ENCODE data around the gene CCDC127. TPM values are rescaled to one million over a fixed set of nuclear protein-coding genes. Genes with fewer than 3 reads are reported as not detected.

The CCDC127 gene
- total and polyA plus RNA-seq, 2 experiments from 2014 or later, result 11.3 to 19.3 TPM

GRCh38 chr5:158807-159447 is 59.0 kb downstream of the CCDC127 start:
- no peak overlapping the region for H3K4me3 ChIP-seq
- H3K27me3 ChIP-seq, result no peaks in the 10 kb centered on the region
- H3K36me3 ChIP-seq, result peaks cover 3% of the 10 kb centered on the region
- no peaks in the 10 kb centered on the region for H3K4me1 ChIP-seq (ENCODE audit: low read depth)
- H3K9me3 ChIP-seq (ENCODE audit: low read depth), result no peaks in the 10 kb centered on the region
- DNase-seq (ENCODE audit: low read depth in 1 of 2, low spot score in 1 of 2), result no peak
- TF ChIP-seq, protein P1, sequence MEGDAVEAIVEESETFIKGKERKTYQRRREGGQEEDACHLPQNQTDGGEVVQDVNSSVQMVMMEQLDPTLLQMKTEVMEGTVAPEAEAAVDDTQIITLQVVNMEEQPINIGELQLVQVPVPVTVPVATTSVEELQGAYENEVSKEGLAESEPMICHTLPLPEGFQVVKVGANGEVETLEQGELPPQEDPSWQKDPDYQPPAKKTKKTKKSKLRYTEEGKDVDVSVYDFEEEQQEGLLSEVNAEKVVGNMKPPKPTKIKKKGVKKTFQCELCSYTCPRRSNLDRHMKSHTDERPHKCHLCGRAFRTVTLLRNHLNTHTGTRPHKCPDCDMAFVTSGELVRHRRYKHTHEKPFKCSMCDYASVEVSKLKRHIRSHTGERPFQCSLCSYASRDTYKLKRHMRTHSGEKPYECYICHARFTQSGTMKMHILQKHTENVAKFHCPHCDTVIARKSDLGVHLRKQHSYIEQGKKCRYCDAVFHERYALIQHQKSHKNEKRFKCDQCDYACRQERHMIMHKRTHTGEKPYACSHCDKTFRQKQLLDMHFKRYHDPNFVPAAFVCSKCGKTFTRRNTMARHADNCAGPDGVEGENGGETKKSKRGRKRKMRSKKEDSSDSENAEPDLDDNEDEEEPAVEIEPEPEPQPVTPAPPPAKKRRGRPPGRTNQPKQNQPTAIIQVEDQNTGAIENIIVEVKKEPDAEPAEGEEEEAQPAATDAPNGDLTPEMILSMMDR (IDR thresholded peaks at IDR 0.05; ENCODE audit: low read depth, low read length), result no peak
- H3K27ac ChIP-seq, result no peak overlapping the region

DNA sequence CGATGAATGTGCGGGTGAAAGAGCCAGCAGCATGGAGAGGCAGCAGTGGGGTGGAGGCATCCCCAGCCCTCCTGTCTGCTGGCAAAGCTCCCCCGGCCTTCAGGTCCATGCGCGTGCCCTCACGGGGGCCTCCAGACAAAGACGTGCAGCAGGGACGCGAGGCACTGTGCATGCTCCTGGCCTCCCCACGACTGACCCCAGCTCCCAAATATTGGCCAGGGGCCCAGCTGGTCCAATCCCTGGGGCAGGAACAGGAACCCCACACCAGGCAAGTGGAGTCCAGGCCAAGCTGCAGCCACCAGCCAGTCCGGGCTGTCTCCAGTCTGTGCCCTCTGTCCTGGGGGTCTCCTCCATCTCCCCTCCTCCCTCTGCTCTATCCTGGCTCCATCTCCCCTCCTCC is 60.2 kb downstream of the CCDC127 start:
- TF ChIP-seq, protein P1 (IDR thresholded peaks at IDR 0.05; ENCODE audit: low read depth, low read length), result no peak
- Histone ChIP-seq H3K4me1 (ENCODE audit: low read depth) (no peaks in the 10 kb centered on the region), H3K36me3 (peaks cover 3% of the 10 kb centered on the region), H3K9me3 (ENCODE audit: low read depth) (no peaks in the 10 kb centered on the region), H3K27ac (no peak overlapping the region), H3K4me3 (no peak overlapping the region), H3K27me3 (no peaks in the 10 kb centered on the region)
- no peak for DNase-seq (ENCODE audit: low read depth in 1 of 2, low spot score in 1 of 2)

GRCh38 chr5:157126-157715 is 60.7 kb downstream of the CCDC127 start:
- Histone ChIP-seq H3K27ac (no peak overlapping the region), H3K4me1 (ENCODE audit: low read depth) (no peaks in the 10 kb centered on the region), H3K27me3 (no peaks in the 10 kb centered on the region), H3K4me3 (no peak overlapping the region), H3K9me3 (ENCODE audit: low read depth) (no peaks in the 10 kb centered on the region), H3K36me3 (peaks cover 3% of the 10 kb centered on the region)
- DNase-seq (ENCODE audit: low read depth in 1 of 2, low spot score in 1 of 2), result no peak
- TF ChIP-seq, protein P1 (IDR thresholded peaks at IDR 0.05; ENCODE audit: low read depth, low read length), result no peak

DNA sequence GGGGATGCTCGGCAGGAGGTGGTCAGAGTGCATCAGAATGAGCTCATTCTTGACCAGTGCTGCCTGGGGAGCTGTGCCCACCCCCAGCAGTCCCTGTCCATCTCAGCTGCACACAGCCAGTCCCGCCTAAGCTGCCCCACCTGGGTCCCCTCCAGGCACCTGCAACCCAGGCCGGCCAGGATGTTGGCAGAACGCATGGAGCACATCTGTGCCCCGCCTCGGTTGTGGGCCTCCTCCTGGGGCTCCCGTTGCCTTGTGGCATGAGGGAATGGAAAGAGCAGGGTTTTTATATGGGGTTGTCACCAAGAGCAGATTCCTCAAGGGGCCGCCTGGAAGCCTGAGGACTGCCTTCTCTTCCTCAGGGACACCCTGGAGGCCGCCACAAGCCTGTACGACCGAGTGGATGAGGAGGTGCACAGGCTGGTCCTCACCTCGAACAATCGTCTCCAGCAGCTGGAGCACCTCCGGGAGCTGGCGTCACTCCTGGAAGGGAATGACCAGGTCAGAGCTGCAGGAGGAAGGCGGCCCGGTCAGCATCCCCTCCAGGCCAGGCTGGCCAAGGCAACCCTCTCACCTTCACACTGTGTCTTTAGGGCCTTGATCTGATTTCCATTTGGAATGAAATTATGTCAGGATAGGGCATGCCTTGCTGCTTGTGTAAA is 61.4 kb downstream of the CCDC127 start:
- Histone ChIP-seq H3K27me3 (no peaks in the 10 kb centered on the region), H3K36me3 (peaks cover 3% of the 10 kb centered on the region)
- TF ChIP-seq, protein P1 (IDR thresholded peaks at IDR 0.05; ENCODE audit: low read depth, low read length), result no peak

DNA sequence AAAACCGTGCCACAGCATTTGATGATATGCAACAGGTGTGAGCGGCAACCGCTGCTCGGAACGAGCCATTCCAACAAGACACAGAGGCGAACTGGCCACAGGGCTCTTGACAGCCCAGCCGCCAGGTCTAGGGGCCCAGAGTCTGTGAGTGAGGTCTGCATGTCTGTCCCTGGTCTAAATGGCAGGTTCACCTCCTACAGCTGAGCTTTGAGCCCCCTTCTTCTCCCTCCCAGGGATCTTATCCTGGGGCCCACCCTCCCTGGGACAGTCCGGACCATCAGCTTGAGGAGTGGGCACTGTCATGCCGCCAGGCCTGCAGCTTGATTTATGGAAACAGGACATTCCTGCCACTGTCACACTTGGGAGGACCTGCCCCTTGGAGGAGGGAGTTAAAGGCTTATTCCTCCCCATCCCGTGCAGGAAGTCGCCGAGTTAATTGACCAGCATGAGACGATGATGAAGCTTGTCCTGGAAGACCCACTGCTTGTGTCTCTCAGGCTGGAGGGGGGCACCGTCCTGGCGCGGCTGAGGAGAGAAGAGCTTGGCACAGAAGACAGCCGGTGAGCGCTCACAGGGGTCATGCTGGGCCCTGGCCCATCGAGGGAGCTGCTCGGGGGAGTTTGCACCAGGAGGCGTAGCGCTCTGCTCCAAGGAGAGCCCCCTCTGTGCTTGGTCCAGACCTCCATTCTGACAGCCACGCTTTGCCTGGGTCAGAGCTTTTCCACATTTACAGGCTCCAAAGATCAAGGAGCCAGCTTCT is 62.1 kb downstream of the CCDC127 start:
- H3K27ac ChIP-seq, result no peak overlapping the region
- TF ChIP-seq, protein P1 (IDR thresholded peaks at IDR 0.05; ENCODE audit: low read depth, low read length), result no peak
- H3K9me3 ChIP-seq (ENCODE audit: low read depth), result no peaks in the 10 kb centered on the region
- H3K4me3 ChIP-seq, result no peak overlapping the region
- no peak for DNase-seq (ENCODE audit: low read depth in 1 of 2, low spot score in 1 of 2)
- H3K4me1 ChIP-seq (ENCODE audit: low read depth), result no peaks in the 10 kb centered on the region
- peaks cover 3% of the 10 kb centered on the region for H3K36me3 ChIP-seq
- no peaks in the 10 kb centered on the region for H3K27me3 ChIP-seq

More for the DNA sequence above, 61.4 kb downstream of the CCDC127 start:
- DNase-seq (ENCODE audit: low read depth in 1 of 2, low spot score in 1 of 2), result no peak
- Histone ChIP-seq H3K4me3 (no peak overlapping the region), H3K4me1 (ENCODE audit: low read depth) (no peaks in the 10 kb centered on the region), H3K9me3 (ENCODE audit: low read depth) (no peaks in the 10 kb centered on the region), H3K27ac (no peak overlapping the region)
